Gastrocnemius medialis (tissue), 4 donors: ENCODE measurements around the gene RABGAP1L.

ENCODE experiments used
- POLR2A ChIP-seq, 2 donors: fragments of 450-650 bp; IDR thresholded peaks; one replicate each; pipeline ENCODE4 v1.6.1; 2017; ENCODE audit warnings: antibody characterized with exemption in 2 of 2, mild to moderate bottlenecking in 2 of 2, moderate library complexity in 2 of 2
- TF ChIP-seq, protein P1 (sequence below), 5 experiments: fragments of 450-650 bp in 3 of 5; fragments of 200-600 bp in 2 of 5; sonication (generic) in 2 of 5; IDR thresholded peaks in 4 of 5; conservative IDR thresholded peaks in 1 of 5; 1 replicate in 4 of 5; 2 replicates in 1 of 5; pipeline ENCODE4 v1.5.1; 2016 to 2019; ENCODE audit warnings: antibody characterized with exemption in 5 of 5, mild to moderate bottlenecking in 3 of 5, moderate library complexity in 3 of 5

DNA sequence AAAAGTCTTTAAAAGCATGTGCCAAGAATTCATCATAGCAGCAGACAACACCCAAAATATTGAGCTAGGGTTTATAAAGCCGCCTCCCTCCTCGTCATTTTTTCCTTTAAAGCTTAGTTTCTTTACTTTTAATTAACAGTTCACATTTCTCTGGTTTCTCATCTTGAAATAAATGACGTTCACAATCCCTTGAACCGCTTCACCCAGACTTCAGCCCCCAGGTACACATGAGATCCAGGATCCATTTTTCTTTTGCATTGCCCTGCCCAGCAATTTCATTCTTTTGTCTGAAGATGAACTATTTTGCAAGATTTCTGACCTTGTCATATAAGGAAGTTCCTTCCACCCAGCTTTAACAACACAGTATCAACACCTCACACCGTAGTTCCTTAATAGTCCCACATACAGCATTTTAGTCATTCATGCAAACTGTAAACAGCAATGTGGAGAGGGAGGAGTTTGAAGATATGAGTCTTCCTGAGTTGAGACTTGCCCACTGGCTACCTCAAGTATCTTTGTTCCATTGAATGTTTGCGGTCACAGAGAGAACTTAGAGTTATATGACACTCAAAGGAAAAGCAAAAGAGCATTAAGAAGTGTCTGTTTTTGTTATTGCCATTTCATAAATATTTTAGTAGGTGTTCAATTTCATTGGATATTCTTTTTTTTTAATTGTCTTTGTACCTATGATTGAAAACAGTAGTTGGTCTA, 805.1 kb downstream of the RABGAP1L start:
- TF ChIP-seq, protein P1, sequence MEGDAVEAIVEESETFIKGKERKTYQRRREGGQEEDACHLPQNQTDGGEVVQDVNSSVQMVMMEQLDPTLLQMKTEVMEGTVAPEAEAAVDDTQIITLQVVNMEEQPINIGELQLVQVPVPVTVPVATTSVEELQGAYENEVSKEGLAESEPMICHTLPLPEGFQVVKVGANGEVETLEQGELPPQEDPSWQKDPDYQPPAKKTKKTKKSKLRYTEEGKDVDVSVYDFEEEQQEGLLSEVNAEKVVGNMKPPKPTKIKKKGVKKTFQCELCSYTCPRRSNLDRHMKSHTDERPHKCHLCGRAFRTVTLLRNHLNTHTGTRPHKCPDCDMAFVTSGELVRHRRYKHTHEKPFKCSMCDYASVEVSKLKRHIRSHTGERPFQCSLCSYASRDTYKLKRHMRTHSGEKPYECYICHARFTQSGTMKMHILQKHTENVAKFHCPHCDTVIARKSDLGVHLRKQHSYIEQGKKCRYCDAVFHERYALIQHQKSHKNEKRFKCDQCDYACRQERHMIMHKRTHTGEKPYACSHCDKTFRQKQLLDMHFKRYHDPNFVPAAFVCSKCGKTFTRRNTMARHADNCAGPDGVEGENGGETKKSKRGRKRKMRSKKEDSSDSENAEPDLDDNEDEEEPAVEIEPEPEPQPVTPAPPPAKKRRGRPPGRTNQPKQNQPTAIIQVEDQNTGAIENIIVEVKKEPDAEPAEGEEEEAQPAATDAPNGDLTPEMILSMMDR (IDR thresholded peaks at IDR 0.05 in 4 of 5, conservative IDR thresholded peaks at IDR 0.05 in 1 of 5), result no peak
- TF ChIP-seq POLR2A (IDR thresholded peaks at IDR 0.05), result no peak
